H1 (cell line): ENCODE data around the gene KANSL2. TPM values are rescaled to one million over a fixed set of nuclear protein-coding genes. Genes with fewer than 3 reads are reported as not detected.

Experiments used
- ASH2L ChIP-seq: fragments of 200-600, 300-600 bp; sonication (generic); IDR thresholded peaks from one replicate; pipeline ENCODE4 v1.7.1; 2017; ENCODE audit warnings: low read length
- ATF3 ChIP-seq: IDR thresholded peaks from 2 replicates; pipeline ENCODE4 v1.6.1; 2011; ENCODE audit warnings: low read depth, mild to moderate bottlenecking, low read length; ENCODE audit not compliant: insufficient read depth
- BRCA1 ChIP-seq: IDR thresholded peaks from 2 replicates; pipeline ENCODE4 v1.6.1; 2012; ENCODE audit warnings: low read depth, low read length, improper control_type of control experiment
- RNF2 ChIP-seq: fragments of 200-900, 300-1000 bp; sonication (generic); IDR thresholded peaks from 2 replicates; pipeline ENCODE4 v1.7.1; 2016; ENCODE audit warnings: borderline replicate concordance, low read depth, mild to moderate bottlenecking, antibody characterized with exemption, low read length; ENCODE audit not compliant: poor library complexity, severe bottlenecking; ENCODE audit errors: missing control alignments
- SIX5 ChIP-seq: IDR thresholded peaks from 2 replicates; pipeline ENCODE4 v1.6.1; 2011; ENCODE audit warnings: mild to moderate bottlenecking, low read depth, low read length
- polyA plus RNA-seq, 7 experiments: library from polyadenylated mRNA; depleted of rRNA in 3 of 7; stranded (reverse) in 5 of 7; unstranded in 2 of 7; fragments of >200 nt in 5 of 7; fragments of 200-250 nt in 2 of 7; gene quantifications; 1 replicate in 5 of 7; 2 replicates in 1 of 7; 4 replicates in 1 of 7; pipeline versions ENCODE4 v1.2.1 to v1.2.3, GENCODE V29; 2011 to 2013; ENCODE audit warnings: missing spikeins in 2 of 7, mixed read lengths in 2 of 7
- total RNA-seq: library from RNA; stranded (reverse); fragmentation: NEBNext Ultra II Directional; extraction: Animal tissue kit (Norgen Biotek cat#: 25700); gene quantifications from 2 replicates; pipeline ENCODE4 v1.2.1, GENCODE V29; 2021

KANSL2 gene
- total and polyA plus RNA-seq, 2 of the 8 experiments (the other 6 are each of a cell fraction or from before 2014, with no cell fraction given) = 48.4 to 50.7 TPM

- TF ChIP-seq SIX5 = no peak
- no peak for TF ChIP-seq BRCA1
- no peak for TF ChIP-seq RNF2
- no peak for TF ChIP-seq ASH2L
- no peak for TF ChIP-seq ATF3
Measured at GRCh38 chr12:48686037-48686595, 4.1 kb upstream of the KANSL2 start (continued).
